GM12864 (cell line): ENCODE data around the gene POU3F1.

Experiments used
- DNase-seq: peaks from one replicate; pipeline ENCODE4 v3.0.0-alpha.2; 2011; ENCODE audit warnings: low read depth
- H3K4me3 ChIP-seq: 2 replicates; pipeline ENCODE4 v1.5.1; 2011; ENCODE audit warnings: mild to moderate bottlenecking, low read depth, low read length, control low read depth
- TF ChIP-seq, protein P1 (sequence below): IDR thresholded peaks from 2 replicates; pipeline ENCODE4 v1.5.1; 2011; ENCODE audit warnings: low read depth, mild to moderate bottlenecking, moderate library complexity, low read length, control low read depth, inconsistent platforms; ENCODE audit errors: missing control alignments

Gene POU3F1

DNA sequence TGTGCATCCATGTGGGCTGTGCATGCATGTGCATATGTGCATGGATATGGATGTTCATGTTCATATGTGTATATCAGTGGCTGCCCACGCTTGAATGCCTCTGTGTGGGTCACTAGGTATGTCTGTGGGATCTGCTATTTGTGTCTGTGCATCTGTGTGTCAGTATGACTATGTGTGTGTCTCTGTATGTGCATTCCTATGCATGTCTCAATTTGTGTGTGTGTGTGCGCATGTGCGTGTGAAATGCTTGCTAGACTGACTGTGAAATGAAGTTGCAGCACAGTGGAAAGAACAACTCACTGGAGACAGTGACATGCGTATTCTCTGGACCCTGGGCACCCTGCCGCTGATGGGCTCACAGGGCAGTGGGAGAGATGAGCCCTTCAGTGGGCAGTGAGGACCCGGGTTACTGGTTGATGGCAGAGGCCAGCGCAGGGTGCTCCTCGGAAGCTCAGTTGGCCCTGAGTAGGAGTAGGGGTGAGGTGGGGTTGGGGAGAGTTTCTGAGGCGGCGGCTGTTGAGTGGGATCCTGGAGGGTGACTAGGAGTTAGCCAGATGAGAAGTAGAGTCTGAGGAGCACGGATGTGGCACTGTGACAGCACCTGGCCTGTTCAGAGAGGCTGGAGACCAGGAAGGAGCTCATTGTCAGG is 43.2 kb upstream of the POU3F1 start:
- H3K4me3 ChIP-seq: no peak overlapping the region
- no peak for DNase-seq
- TF ChIP-seq, protein P1, sequence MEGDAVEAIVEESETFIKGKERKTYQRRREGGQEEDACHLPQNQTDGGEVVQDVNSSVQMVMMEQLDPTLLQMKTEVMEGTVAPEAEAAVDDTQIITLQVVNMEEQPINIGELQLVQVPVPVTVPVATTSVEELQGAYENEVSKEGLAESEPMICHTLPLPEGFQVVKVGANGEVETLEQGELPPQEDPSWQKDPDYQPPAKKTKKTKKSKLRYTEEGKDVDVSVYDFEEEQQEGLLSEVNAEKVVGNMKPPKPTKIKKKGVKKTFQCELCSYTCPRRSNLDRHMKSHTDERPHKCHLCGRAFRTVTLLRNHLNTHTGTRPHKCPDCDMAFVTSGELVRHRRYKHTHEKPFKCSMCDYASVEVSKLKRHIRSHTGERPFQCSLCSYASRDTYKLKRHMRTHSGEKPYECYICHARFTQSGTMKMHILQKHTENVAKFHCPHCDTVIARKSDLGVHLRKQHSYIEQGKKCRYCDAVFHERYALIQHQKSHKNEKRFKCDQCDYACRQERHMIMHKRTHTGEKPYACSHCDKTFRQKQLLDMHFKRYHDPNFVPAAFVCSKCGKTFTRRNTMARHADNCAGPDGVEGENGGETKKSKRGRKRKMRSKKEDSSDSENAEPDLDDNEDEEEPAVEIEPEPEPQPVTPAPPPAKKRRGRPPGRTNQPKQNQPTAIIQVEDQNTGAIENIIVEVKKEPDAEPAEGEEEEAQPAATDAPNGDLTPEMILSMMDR: no peak

DNA sequence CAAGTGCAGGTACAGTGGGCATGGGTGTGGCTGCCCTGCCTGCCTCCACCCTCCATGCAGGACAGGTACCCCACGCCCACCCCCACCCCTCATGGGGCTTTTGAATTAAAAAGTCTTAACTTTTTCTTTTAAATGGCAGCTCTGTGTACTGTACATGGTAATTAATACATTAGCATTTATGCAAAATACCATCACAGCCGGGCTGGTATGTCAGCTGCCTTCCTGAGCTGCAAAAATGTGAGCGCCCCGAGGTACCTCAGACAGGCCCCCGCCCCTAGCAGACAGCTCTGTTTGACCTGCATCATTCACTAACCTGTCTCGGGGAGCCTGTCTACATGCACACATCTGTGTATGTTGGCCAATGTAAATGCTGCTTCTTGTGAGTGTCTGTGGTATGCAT is 42.2 kb upstream of the POU3F1 start:
- DNase-seq: no peak
- H3K4me3 ChIP-seq: no peak overlapping the region
- TF ChIP-seq, protein P1: no peak

DNA sequence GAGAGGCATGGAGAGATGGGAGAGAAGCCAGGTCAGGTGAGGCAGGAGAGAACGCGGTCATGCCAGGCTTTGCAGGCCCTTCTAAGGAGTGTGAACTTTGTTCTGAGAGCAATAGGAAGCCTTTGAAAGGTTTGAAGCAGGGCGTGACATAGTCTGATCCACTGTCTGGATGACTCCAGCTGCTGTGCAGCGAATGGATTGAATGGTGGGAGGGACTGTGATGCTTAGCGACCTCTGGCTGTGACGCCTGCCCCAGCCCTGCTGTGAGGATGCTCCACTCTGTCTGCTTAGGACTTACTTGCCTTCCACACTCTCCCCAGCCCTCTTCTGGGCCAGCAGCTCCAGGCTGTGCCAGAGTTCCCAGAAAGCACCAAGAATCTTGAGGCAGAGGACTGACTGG is 41.8 kb upstream of the POU3F1 start:
- no peak for DNase-seq
- TF ChIP-seq, protein P1: no peak
- no peak overlapping the region for H3K4me3 ChIP-seq

DNA sequence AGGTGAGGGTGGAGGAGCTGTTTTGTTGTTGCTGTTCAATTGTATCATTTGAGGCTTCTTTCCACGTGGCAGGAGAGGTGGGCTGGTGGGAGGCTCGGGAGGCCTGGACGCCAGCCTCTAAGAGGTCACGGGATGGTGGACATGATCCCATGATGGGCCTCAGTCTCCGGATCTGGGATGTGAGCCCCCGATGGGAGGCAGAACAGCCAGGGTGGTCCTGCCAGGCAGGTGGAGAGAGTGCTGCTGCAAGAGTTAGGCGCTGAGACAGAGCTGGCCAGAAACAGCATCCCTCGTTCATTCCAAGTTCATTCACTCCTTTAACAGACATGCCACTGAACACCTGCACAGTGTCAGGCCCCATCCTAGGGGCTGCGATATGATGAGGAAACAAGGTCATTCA is 41.1 kb upstream of the POU3F1 start:
- TF ChIP-seq, protein P1: no peak
- no peak for DNase-seq

DNA sequence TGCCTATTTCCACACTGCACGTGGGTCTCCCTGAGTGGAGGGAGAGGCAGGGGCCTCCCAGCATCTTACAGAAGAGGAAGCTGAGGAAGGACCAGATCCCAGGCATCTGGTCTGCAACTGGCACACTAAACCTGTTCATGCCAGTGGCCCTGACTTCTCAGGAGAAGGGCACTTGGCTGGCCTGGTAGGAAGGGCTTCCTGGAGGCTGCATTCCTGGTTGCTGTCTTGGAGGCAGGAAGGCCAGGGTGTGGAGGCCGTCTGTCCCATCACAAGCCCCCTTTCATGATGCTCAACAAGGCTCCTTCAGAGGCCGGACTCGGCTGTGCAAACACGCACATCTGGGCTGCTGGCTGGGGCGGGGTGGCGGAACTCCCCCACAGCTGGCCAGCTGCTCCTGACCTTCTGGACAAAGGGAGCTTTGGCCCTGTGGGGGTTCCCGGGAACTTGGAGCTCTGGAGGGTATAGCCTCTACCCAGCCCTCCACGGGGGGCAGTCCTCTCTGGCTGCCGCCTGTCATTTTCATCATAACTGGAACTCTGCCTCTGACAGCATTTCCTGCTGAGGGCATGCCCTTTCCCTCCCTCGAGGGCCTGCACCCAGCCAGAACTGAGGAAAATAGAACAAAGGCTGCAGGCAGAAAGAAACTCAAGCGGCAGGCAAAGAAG is 39.2 kb upstream of the POU3F1 start:
- TF ChIP-seq, protein P1: no peak
- DNase-seq: no peak
- no peak overlapping the region for H3K4me3 ChIP-seq

More for the DNA sequence above, 41.1 kb upstream of the POU3F1 start:
- H3K4me3 ChIP-seq: no peak overlapping the region

DNA sequence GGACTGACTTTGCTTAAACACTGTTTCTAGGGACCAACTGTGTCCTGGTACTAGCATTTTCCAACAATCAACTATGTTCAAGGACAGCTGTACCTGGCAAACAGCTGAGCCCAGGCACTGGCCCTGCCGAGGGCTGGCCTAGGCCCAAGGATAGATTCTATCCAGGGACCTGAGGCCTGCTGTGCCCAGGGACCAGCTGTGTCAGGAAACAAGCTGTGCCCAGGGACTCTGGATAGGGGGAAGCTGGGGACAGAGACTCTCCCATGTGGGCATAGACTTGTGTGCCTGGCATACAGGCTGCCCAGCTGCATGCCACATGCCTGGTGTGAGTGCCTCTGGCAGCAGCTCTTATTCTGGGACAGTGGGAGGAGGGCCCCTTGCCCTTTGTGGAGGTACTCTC is 38.1 kb upstream of the POU3F1 start:
- H3K4me3 ChIP-seq: no peak overlapping the region
- TF ChIP-seq, protein P1: no peak
- no peak for DNase-seq

DNA sequence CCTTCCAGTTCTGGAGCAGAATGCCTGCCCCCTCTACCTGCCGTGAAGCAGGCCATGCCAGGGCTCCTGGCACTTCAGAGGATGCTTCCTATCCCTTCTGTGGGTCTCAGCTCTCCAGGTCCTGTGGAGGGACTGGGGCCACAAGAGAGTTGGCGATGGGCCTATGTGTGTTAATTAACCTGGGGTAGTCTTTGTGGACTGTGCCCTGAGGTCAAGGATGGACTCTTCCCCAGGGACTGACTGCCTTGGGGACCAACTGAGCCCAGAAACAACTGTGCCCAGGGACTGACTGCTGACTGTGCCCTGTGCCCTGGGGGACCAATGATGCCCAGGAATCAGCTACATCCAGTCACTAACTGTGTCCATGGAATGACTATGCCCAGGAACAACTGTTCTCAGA is 37.5 kb upstream of the POU3F1 start:
- no peak for DNase-seq
- TF ChIP-seq, protein P1: no peak
- H3K4me3 ChIP-seq: no peak overlapping the region
